ENCODE results near the gene RBAK.

- TF ChIP-seq CTCF (IDR thresholded peaks at IDR 0.05) (no peak), POLR2A (IDR thresholded peaks at IDR 0.05) (no peak)
Observed at GRCh38 chr7:5082806-5083205, 37.1 kb downstream of the RBAK start.
